GM23338 (cell line): Measurements from ENCODE around the gene KCTD2. TPM values are rescaled to one million over a fixed set of nuclear protein-coding genes. Genes with fewer than 3 reads are reported as not detected.

Source experiments
- ATAC-seq: fragments of 200-7000 bp; cut with Tn5 transposase; 3 replicates; pipeline ENCODE4 v1.9.1; 2020
- DNase-seq: peaks from one replicate; pipeline ENCODE4 v3.0.0-alpha.2; 2015; ENCODE audit warnings: low spot score
- H2AFZ ChIP-seq: fragments of 200-600 bp; sonication (generic); 2 replicates; pipeline ENCODE4 v1.8.0; 2016; ENCODE audit warnings: antibody characterized with exemption, mild to moderate bottlenecking, moderate library complexity
- H3F3A ChIP-seq: fragments of 200-600 bp; sonication (generic); replicated peaks from 2 replicates; pipeline ENCODE4 v1.8.0; 2017; ENCODE audit warnings: antibody characterized with exemption, mixed run types, low read depth
- H3K27ac ChIP-seq: fragments of 200-600 bp; sonication (generic); 2 replicates; pipeline ENCODE4 v1.6.1; 2016; ENCODE audit warnings: low read depth
- H3K27me3 ChIP-seq: fragments of 200-600 bp; sonication (generic); 2 replicates; pipeline ENCODE4 v1.8.0; 2016; ENCODE audit warnings: mild to moderate bottlenecking, mixed run types, moderate library complexity; ENCODE audit not compliant: insufficient read depth
- H3K36me3 ChIP-seq: fragments of 200-600 bp; sonication (generic); 2 replicates; pipeline ENCODE4 v1.8.0; 2016; ENCODE audit warnings: mild to moderate bottlenecking; ENCODE audit not compliant: insufficient read depth
- H3K4me1 ChIP-seq: fragments of 200-600 bp; sonication (generic); 2 replicates; pipeline ENCODE4 v1.8.0; 2016; ENCODE audit warnings: mild to moderate bottlenecking, moderate library complexity; ENCODE audit not compliant: insufficient read depth
- H3K4me2 ChIP-seq: fragments of 200-600 bp; sonication (generic); 2 replicates; pipeline ENCODE4 v1.7.1; 2017; ENCODE audit warnings: mixed run types
- H3K4me3 ChIP-seq: fragments of 200-600 bp; sonication (generic); 2 replicates; pipeline ENCODE4 v1.6.1; 2016; ENCODE audit warnings: mixed run types
- H3K79me2 ChIP-seq: fragments of 200-600 bp; sonication (generic); replicated peaks from 2 replicates; pipeline ENCODE4 v1.8.0; 2017; ENCODE audit warnings: mild to moderate bottlenecking; ENCODE audit not compliant: insufficient read depth
- H3K9me2 ChIP-seq: fragments of 200-600 bp; sonication (generic); 2 replicates; pipeline ENCODE4 v1.8.0; 2017; ENCODE audit not compliant: insufficient read depth
- H4K20me1 ChIP-seq: fragments of 200-600 bp; sonication (generic); replicated peaks from 2 replicates; pipeline ENCODE4 v1.8.0; 2017; ENCODE audit warnings: mild to moderate bottlenecking; ENCODE audit not compliant: insufficient read depth
- H3K27ac Mint-ChIP-seq: 2 replicates; pipeline ENCODE4 v1.8.0; 2020; ENCODE audit warnings: inconsistent platforms, mild to moderate bottlenecking, moderate library complexity, mixed read lengths
- H3K27me3 Mint-ChIP-seq: 3 replicates; pipeline ENCODE4 v1.8.0; 2022; ENCODE audit warnings: low read depth, mild to moderate bottlenecking, moderate library complexity, mixed read lengths, inconsistent platforms; ENCODE audit not compliant: insufficient read depth, poor library complexity
- H3K36me3 Mint-ChIP-seq: 3 replicates; pipeline ENCODE4 v1.8.0; 2021; ENCODE audit warnings: low read depth, mild to moderate bottlenecking, inconsistent platforms, moderate library complexity, mixed read lengths
- H3K4me1 Mint-ChIP-seq: 3 replicates; pipeline ENCODE4 v1.8.0; 2020; ENCODE audit warnings: mild to moderate bottlenecking, inconsistent platforms, mixed read lengths
- H3K4me3 Mint-ChIP-seq: 3 replicates; pipeline ENCODE4 v1.8.0; 2021; ENCODE audit warnings: moderate library complexity, mild to moderate bottlenecking, inconsistent platforms, mixed read lengths
- H3K9me3 Mint-ChIP-seq: 3 replicates; pipeline ENCODE4 v1.8.0; 2020; ENCODE audit warnings: moderate library complexity, mild to moderate bottlenecking, inconsistent platforms, mixed read lengths
- CREB1 ChIP-seq: fragments of 250-450 bp; sonication (Bioruptor Pico); IDR thresholded peaks from 2 replicates; pipeline ENCODE4 v1.5.0; 2020; ENCODE audit warnings: low read depth, mild to moderate bottlenecking, moderate library complexity
- CTCF ChIP-seq, 2 experiments: fragments of 200-600 bp in 1 of 2; sonication (generic) in 1 of 2; conservative IDR thresholded peaks; 2 replicates each; pipeline versions ENCODE4 v1.5.1 to v1.6.1; 2016 to 2017; ENCODE audit warnings: antibody characterized with exemption in 2 of 2, low read depth in 2 of 2, mild to moderate bottlenecking in 2 of 2, moderate library complexity in 1 of 2
- ETS1 ChIP-seq: IDR thresholded peaks from 2 replicates; pipeline ENCODE4 v1.6.1; 2016; ENCODE audit warnings: antibody characterized with exemption
- EZH2 ChIP-seq: fragments of 200-600 bp; sonication (generic); IDR thresholded peaks from one replicate; pipeline ENCODE4 v1.8.0; 2017; ENCODE audit warnings: antibody characterized with exemption, mild to moderate bottlenecking, low read depth; ENCODE audit not compliant: unreplicated experiment
- JUNB ChIP-seq: IDR thresholded peaks from one replicate; pipeline ENCODE4 v1.6.1; 2016; ENCODE audit warnings: antibody characterized with exemption; ENCODE audit not compliant: unreplicated experiment
- STAT1 ChIP-seq: IDR thresholded peaks from one replicate; pipeline ENCODE4 v1.6.1; 2016; ENCODE audit warnings: antibody characterized with exemption; ENCODE audit not compliant: unreplicated experiment
- ZNF114 ChIP-seq: fragments of 250-450 bp; sonication (Bioruptor Pico); IDR thresholded peaks from 2 replicates; pipeline ENCODE4 v1.5.0; 2020; ENCODE audit warnings: mild to moderate bottlenecking, moderate library complexity
- ZNF331 ChIP-seq: fragments of 250-450 bp; sonication (Bioruptor Pico); IDR thresholded peaks from 2 replicates; pipeline ENCODE4 v1.5.0; 2020; ENCODE audit warnings: low read depth, mild to moderate bottlenecking, moderate library complexity
- polyA plus RNA-seq: library from polyadenylated mRNA; unstranded; fragments of >200 nt; fragmentation: Nextera tagmentation; extraction: Ambion mirVana; gene quantifications from 2 replicates; pipeline ENCODE4 v1.2.1, GENCODE V29; 2016
- total RNA-seq: library from RNA; depleted of rRNA; stranded (reverse); fragments of >200 nt; shearing (Covaris generic); gene quantifications from 2 replicates; pipeline ENCODE4 v1.2.3, GENCODE V29; 2014

Gene KCTD2
- total and polyA plus RNA-seq, 2 experiments from 2014 or later: 7.4 to 30.0 TPM

- Mint-ChIP-seq H3K36me3 (peaks cover 16% of the 10 kb centered on the region), H3K4me1 (no peaks in the 10 kb centered on the region; the same call in 2 of the 3 replicates), H3K9me3 (no peaks in the 10 kb centered on the region; the same call in 2 of the 3 replicates), H3K27me3 (peaks cover 4% of the 10 kb centered on the region), H3K4me3 (no peak overlapping the region), H3K27ac (no peak overlapping the region)
- no peaks in the 10 kb centered on the region for H3F3A ChIP-seq
- H3K79me2 ChIP-seq: no peaks in the 10 kb centered on the region
- peaks cover 3% of the 10 kb centered on the region; the same call in 1 of the 2 replicates for H3K36me3 ChIP-seq
- TF ChIP-seq CTCF (conservative IDR thresholded peaks at IDR 0.05; ENCODE audit: low read depth in 2 of 2) (peak; percentile 49 to 78), ZNF331 (CRISPR knock-in tag) (no peak)
- peak; percentile 86 for DNase-seq
- H3K27ac ChIP-seq: no peak overlapping the region
- no peaks in the 10 kb centered on the region for H3K9me2 ChIP-seq
- H3K4me2 ChIP-seq: no peak overlapping the region
- peak; percentile 94 for ATAC-seq
- H3K4me3 ChIP-seq: no peak overlapping the region
- H2AFZ ChIP-seq: no peak overlapping the region
- no peaks in the 10 kb centered on the region for H3K27me3 ChIP-seq
- H3K4me1 ChIP-seq: no peaks in the 10 kb centered on the region
- H4K20me1 ChIP-seq: no peaks in the 10 kb centered on the region; the same call in 1 of the 2 replicates
Measured at GRCh38 chr17:75003070-75003956, 43.7 kb upstream of the KCTD2 start.

GRCh38 chr17:75003957-75004355 is 43.1 kb upstream of the KCTD2 start:
- no peaks in the 10 kb centered on the region for H3K79me2 ChIP-seq
- no peak for ATAC-seq
- no peaks in the 10 kb centered on the region for H3F3A ChIP-seq
- H2AFZ ChIP-seq: no peak overlapping the region
- no peaks in the 10 kb centered on the region; the same call in 1 of the 2 replicates for H4K20me1 ChIP-seq
- Mint-ChIP-seq H3K4me1 (peaks cover under 1% of the 10 kb centered on the region; the same call in 1 of the 3 replicates), H3K27me3 (peaks cover 6% of the 10 kb centered on the region), H3K9me3 (no peaks in the 10 kb centered on the region; the same call in 2 of the 3 replicates), H3K36me3 (peaks cover 16% of the 10 kb centered on the region), H3K27ac (no peak overlapping the region), H3K4me3 (no peak overlapping the region)
- peaks cover 3% of the 10 kb centered on the region; the same call in 1 of the 2 replicates for H3K36me3 ChIP-seq
- no peaks in the 10 kb centered on the region for H3K27me3 ChIP-seq
- DNase-seq: no peak
- H3K4me1 ChIP-seq: peaks cover under 1% of the 10 kb centered on the region; the same call in 1 of the 2 replicates
- TF ChIP-seq JUNB (no peak), STAT1 (no peak), ZNF114 (no peak), ZNF331 (CRISPR knock-in tag) (no peak), CREB1 (CRISPR knock-in tag) (no peak), ETS1 (no peak), CTCF (conservative IDR thresholded peaks at IDR 0.05; ENCODE audit: low read depth in 2 of 2) (0 out of 4 replicates have a peak, but pooled peaks of 1 of the 2 experiments have one; percentile 9), EZH2 (no peak)
- no peak overlapping the region for H3K4me3 ChIP-seq
- no peak overlapping the region for H3K27ac ChIP-seq
- no peaks in the 10 kb centered on the region for H3K9me2 ChIP-seq
- no peak overlapping the region for H3K4me2 ChIP-seq
